K562 (cell line): ENCODE measurements around the gene EIF5B. TPM values are rescaled to one million over a fixed set of nuclear protein-coding genes. Genes with fewer than 3 reads are reported as not detected.

Experiments used
- ATAC-seq: fragments of 200-7000 bp; cut with Tn5 transposase; 3 replicates; pipeline ENCODE4 v1.9.1; 2020; ENCODE audit warnings: moderate library complexity
- BruUV-seq: library from RNA; stranded (reverse); fragments of 400-500 nt; replicated peaks from 2 replicates; lab custom pipeline; 2021; lab: Mats Ljungman, UMichigan
- CTCF ChIA-PET: fragments of 300-600 bp; formaldehyde crosslinking; extraction: SDS; loops from one replicate; lab custom pipeline; 2021; ENCODE audit warnings: low intra/inter-chr PET ratio; lab: Yijun Ruan, JAX
- POLR2A ChIA-PET: fragments of 300-600, 350-650 bp; sonication (Branson Sonifier 250); formaldehyde crosslinking; extraction: SDS; loops from one replicate; lab custom pipeline; 2021; ENCODE audit warnings: antibody characterized with exemption, inconsistent platforms; lab: Yijun Ruan, JAX
- DNase-seq, 4 experiments: peaks; one replicate each; pipeline versions ENCODE4 v3.0.0 to v3.0.0-alpha.2; 2011 to 2018; ENCODE audit warnings: low spot score in 3 of 4, mixed read lengths in 3 of 4; ENCODE audit errors: extremely low read depth in 1 of 4
- FAIRE-seq: peaks from 2 replicates; lab custom pipeline; 2011; peaks lifted over from hg19 to GRCh38; lab: Jason Lieb, UNC
- H2AFZ ChIP-seq: 2 replicates; pipeline ENCODE4 v1.6.0; 2011; ENCODE audit warnings: low read depth, low read length, control low read depth, inconsistent platforms
- H3K27ac ChIP-seq: fragments of 200-600 bp; 3 replicates; pipeline ENCODE4 v1.8.0; 2011; ENCODE audit warnings: low read depth, mild to moderate bottlenecking, control low read depth, inconsistent platforms, low read length, moderate library complexity, mixed read lengths; ENCODE audit errors: extremely low read depth
- H3K27me3 ChIP-seq, 2 experiments: fragments of 300-600 bp in 1 of 2; 2 replicates in 1 of 2; 3 replicates in 1 of 2; pipeline versions ENCODE4 v1.6.0 to v1.8.0; 2011; ENCODE audit warnings: inconsistent platforms in 2 of 2, low read length in 2 of 2, mild to moderate bottlenecking in 1 of 2, mixed read lengths in 1 of 2, moderate library complexity in 1 of 2; ENCODE audit not compliant: control insufficient read depth in 2 of 2, insufficient read depth in 2 of 2
- H3K36me3 ChIP-seq: fragments of 300-600 bp; 3 replicates; pipeline ENCODE4 v1.8.0; 2011; ENCODE audit warnings: mild to moderate bottlenecking, low read length, inconsistent platforms; ENCODE audit not compliant: control insufficient read depth, insufficient read depth
- H3K4me1 ChIP-seq, 2 experiments: fragments of 200-600 bp in 1 of 2; replicated peaks in 1 of 2; 2 replicates in 1 of 2; 3 replicates in 1 of 2; pipeline versions ENCODE4 v1.5.1 to v1.8.0; 2011; ENCODE audit warnings: inconsistent platforms in 2 of 2, low read length in 2 of 2, mild to moderate bottlenecking in 1 of 2, mixed read lengths in 1 of 2, moderate library complexity in 1 of 2; ENCODE audit not compliant: control insufficient read depth in 2 of 2, insufficient read depth in 2 of 2
- H3K4me2 ChIP-seq: 2 replicates; pipeline ENCODE4 v1.6.1; 2011; ENCODE audit warnings: low read length, control low read depth, inconsistent platforms, mixed read lengths; ENCODE audit not compliant: insufficient read depth
- H3K4me3 ChIP-seq: fragments of 200-600 bp; sonication (generic), shearing (Covaris generic); 2 replicates; pipeline ENCODE4 v1.5.1; 2016; ENCODE audit warnings: control low read depth, inconsistent platforms
- H3K79me2 ChIP-seq: fragments of 200-600 bp; 3 replicates; pipeline ENCODE4 v1.8.0; 2011; ENCODE audit warnings: low read length, inconsistent platforms; ENCODE audit not compliant: control insufficient read depth, insufficient read depth
- H3K9ac ChIP-seq, 2 experiments: 2 replicates each; pipeline versions ENCODE4 v1.6.0 to v1.6.1; 2011; ENCODE audit warnings: low read depth in 2 of 2, low read length in 2 of 2, control low read depth in 1 of 2, inconsistent platforms in 1 of 2, mild to moderate bottlenecking in 1 of 2, mixed read lengths in 1 of 2; ENCODE audit not compliant: insufficient read depth in 1 of 2
- H3K9me1 ChIP-seq: one replicate; pipeline ENCODE4 v1.6.0; 2011; ENCODE audit warnings: inconsistent platforms, mild to moderate bottlenecking, low read length, moderate library complexity; ENCODE audit not compliant: control insufficient read depth, insufficient read depth
- H3K9me3 ChIP-seq: replicated peaks from 2 replicates; pipeline ENCODE4 v1.5.1; 2011; ENCODE audit warnings: low read depth, low read length, inconsistent platforms; ENCODE audit not compliant: control insufficient read depth, insufficient read depth
- H4K20me1 ChIP-seq: replicated peaks from 2 replicates; pipeline ENCODE4 v1.6.1; 2011; ENCODE audit warnings: low read length, inconsistent platforms, mixed read lengths; ENCODE audit not compliant: control insufficient read depth, insufficient read depth
- ATF1 ChIP-seq, 2 experiments: fragments of 450-650 bp in 1 of 2; IDR thresholded peaks; 2 replicates each; pipeline ENCODE4 v1.6.1; 2016; ENCODE audit warnings: missing compliant biosample characterization in 1 of 2, missing genetic modification characterization in 1 of 2
- NR2F6 ChIP-seq: fragments of 450-650 bp; formaldehyde crosslinking; IDR thresholded peaks from 2 replicates; pipeline ENCODE4 v1.4.0; 2020; ENCODE audit warnings: mild to moderate bottlenecking
- SRSF7 ChIP-seq: fragments of 200-400 bp; formaldehyde crosslinking; optimal IDR thresholded peaks from 2 replicates; pipeline ENCODE3; 2017; ENCODE audit warnings: mild to moderate bottlenecking, low read depth, low read length
- ZNF407 ChIP-seq: fragments of 450-650 bp; IDR thresholded peaks from 2 replicates; pipeline ENCODE4 v1.6.1; 2016; ENCODE audit warnings: low read depth
- ZNF551 ChIP-seq: fragments of 250-450 bp; sonication (Bioruptor Pico); IDR thresholded peaks from 2 replicates; pipeline ENCODE4 v1.5.0; 2021; ENCODE audit warnings: mild to moderate bottlenecking, moderate library complexity
- WGBS: fragments of 100-300 bp; shearing (Covaris generic); methylation state at CpG from one replicate; pipeline ENCODE4 v1.1.6; 2016; ENCODE audit warnings: low coverage, mixed read lengths; ENCODE audit not compliant: insufficient coverage; ENCODE audit errors: missing lambda C conversion rate; 5-methylcytosine and 5-hydroxymethylcytosine counted together
- in situ Hi-C: fragments of 300-500 bp; cut with MboI; formaldehyde crosslinking; loops from 4 replicates; pipeline ENCODE4 v1.15.0; 2018; ENCODE audit warnings: inconsistent platforms, mixed read lengths
- intact Hi-C: fragments of 100-400 bp; cut with micrococcal nuclease; formaldehyde crosslinking; loops from 2 replicates; pipeline ENCODE4 v1.14.2; 2022
- polyA plus RNA-seq, 8 experiments: library from polyadenylated mRNA; depleted of rRNA in 4 of 8; stranded (reverse) in 5 of 8; unstranded in 3 of 8; fragments of >200 nt; fragmentation: Nextera tagmentation in 2 of 8; fragmentation: Illumina TruSeq in 1 of 8; extraction: Ambion mirVana in 2 of 8; extraction: Trizol in 1 of 8; gene quantifications; 2 replicates each; pipeline versions ENCODE4 v1.2.1 to v1.2.3, GENCODE V29; 2011 to 2014; ENCODE audit warnings: inconsistent platforms in 1 of 8, missing spikeins in 1 of 8
- total RNA-seq, 7 experiments: library from RNA; depleted of rRNA in 6 of 7; stranded (reverse); fragments of >200 nt in 6 of 7; fragmentation: Illumina TruSeq in 2 of 7; extraction: Trizol in 2 of 7; gene quantifications; 2 replicates each; pipeline versions ENCODE4 v1.2.1 to v1.2.3, GENCODE V29; 2011 to 2021; ENCODE audit warnings: low replicate concordance in 1 of 7

Gene EIF5B
- total and polyA plus RNA-seq, 9 of the 15 experiments (the other 6 are each of a cell fraction or from before 2014, with no cell fraction given): 26.5 to 143 (median 47.7) TPM

GRCh38 chr2:99439971-99440505 lies 102.8 kb downstream of the EIF5B start:
- ChIA-PET CTCF (no interaction called here), POLR2A (interaction anchor here (0.6 kb wide), 1 partner anchor 1750 kb away, joined by 5 read pairs; no protein-coding TSS in a partner anchor)
- no peak overlapping the region for H3K27ac ChIP-seq
- H3K4me3 ChIP-seq: no peak overlapping the region
- no peak overlapping the region for H3K9ac ChIP-seq
- H3K79me2 ChIP-seq: peaks cover 13% of the 10 kb centered on the region; the same call in 2 of the 3 replicates
- H3K27me3 ChIP-seq: no peaks in the 10 kb centered on the region
- DNase-seq: no peak
- in situ Hi-C loops (no loop called here), intact Hi-C loops (no loop called here)
- no peaks in the 10 kb centered on the region for H3K4me1 ChIP-seq
- TF ChIP-seq ZNF551 (CRISPR knock-in tag) (no peak), ZNF407 (no peak), NR2F6 (CRISPR knock-in tag) (no peak), ATF1 (CRISPR knock-in tag; IDR thresholded peaks at IDR 0.05) (no peak), ATF1 (tag; IDR thresholded peaks at IDR 0.05) (no peak), SRSF7 (no peak)
- no peak for ATAC-seq
- H3K9me3 ChIP-seq: no peaks in the 10 kb centered on the region
- no peak overlapping the region for H2AFZ ChIP-seq
- no peaks in the 10 kb centered on the region for H3K9me1 ChIP-seq
- H3K36me3 ChIP-seq: peaks cover 60% of the 10 kb centered on the region
- no peak for FAIRE-seq
- WGBS: 86% methylated on average over 4 of the region's 4 CpGs
- H4K20me1 ChIP-seq: no peaks in the 10 kb centered on the region
- no TSS peak for BruUV-seq
- no peak overlapping the region for H3K4me2 ChIP-seq
